ENCODE results near the gene LAMA4.
A peak's percentile ranks its signal among the peaks of the same experiment; 100 is the strongest.

LAMA4 gene

DNA sequence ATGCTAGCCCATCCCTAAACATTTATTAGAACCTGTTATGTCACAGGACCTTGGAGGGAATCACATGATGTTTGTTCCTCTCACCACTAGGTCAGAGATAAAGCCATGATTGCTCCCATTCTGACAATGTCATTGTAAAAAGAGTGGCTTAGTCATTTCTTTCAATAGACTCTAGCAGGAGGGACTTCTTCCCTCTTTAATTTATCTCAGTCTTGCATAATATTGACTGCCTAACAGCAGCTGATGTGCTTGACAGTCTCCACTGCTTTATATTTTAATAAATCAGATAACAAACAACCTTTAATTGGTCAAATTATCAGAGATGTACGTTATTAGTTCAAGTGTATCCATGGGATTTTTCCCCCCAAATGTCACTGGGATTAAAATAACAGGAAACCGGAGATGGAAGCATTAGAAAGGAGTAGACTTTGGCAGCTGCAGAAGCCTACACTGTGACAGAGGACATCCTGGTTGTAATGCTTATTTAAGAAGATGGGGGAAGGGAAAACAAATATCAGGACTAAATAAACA, 39.6 kb downstream of the LAMA4 start:
- DNase-seq (ENCODE audit: low read depth), result no peak
- H3K4me3 ChIP-seq (ENCODE audit: low read length), result no peak overlapping the region
- TF ChIP-seq, protein P1, sequence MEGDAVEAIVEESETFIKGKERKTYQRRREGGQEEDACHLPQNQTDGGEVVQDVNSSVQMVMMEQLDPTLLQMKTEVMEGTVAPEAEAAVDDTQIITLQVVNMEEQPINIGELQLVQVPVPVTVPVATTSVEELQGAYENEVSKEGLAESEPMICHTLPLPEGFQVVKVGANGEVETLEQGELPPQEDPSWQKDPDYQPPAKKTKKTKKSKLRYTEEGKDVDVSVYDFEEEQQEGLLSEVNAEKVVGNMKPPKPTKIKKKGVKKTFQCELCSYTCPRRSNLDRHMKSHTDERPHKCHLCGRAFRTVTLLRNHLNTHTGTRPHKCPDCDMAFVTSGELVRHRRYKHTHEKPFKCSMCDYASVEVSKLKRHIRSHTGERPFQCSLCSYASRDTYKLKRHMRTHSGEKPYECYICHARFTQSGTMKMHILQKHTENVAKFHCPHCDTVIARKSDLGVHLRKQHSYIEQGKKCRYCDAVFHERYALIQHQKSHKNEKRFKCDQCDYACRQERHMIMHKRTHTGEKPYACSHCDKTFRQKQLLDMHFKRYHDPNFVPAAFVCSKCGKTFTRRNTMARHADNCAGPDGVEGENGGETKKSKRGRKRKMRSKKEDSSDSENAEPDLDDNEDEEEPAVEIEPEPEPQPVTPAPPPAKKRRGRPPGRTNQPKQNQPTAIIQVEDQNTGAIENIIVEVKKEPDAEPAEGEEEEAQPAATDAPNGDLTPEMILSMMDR (conservative IDR thresholded peaks at IDR 0.05; ENCODE audit: low read length), result no peak

DNA sequence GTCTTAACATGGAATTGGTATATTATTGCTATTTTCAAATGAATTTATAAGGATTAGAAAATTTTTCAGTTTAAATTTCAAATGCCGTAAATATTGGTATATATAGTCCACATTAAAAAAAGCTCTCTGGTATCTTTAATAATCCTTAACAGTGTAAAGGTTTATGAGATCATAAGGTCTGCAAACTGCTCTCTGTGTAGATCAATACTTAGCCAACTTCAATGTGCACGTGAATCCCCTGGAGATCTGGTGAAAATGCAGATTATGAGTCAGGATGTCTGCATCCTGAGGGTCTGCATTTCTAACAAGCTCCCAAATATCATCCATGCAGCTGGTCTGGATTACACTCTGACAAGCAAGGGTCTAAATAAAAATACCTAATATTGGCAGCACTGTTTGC, 43.5 kb downstream of the LAMA4 start:
- no peak for DNase-seq (ENCODE audit: low read depth)
- TF ChIP-seq, protein P1 (conservative IDR thresholded peaks at IDR 0.05; ENCODE audit: low read length), result no peak
- no peak overlapping the region for H3K4me3 ChIP-seq (ENCODE audit: low read length)

DNA sequence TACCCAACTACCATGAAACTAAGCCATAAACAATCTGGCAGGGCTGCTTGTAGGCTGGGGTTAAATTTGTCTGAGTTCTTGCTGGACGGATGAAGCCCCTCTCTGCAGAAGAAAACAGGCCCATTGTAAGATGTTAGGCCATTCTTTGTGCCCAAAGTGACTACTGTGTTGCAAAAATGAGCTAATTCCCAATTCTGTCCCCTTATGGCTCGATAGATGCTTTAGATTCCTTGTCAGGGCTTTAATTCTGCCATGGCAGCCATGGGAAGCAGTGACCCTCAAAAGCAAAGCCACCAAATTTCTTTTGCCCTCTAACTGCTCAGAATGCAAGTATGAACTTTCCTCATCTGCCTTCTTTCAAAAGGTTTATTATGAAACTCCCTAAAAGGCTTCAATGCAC, 45.2 kb downstream of the LAMA4 start:
- H3K4me3 ChIP-seq (ENCODE audit: low read length), result no peak overlapping the region
- TF ChIP-seq, protein P1 (conservative IDR thresholded peaks at IDR 0.05; ENCODE audit: low read length), result no peak
- DNase-seq (ENCODE audit: low read depth), result no peak

DNA sequence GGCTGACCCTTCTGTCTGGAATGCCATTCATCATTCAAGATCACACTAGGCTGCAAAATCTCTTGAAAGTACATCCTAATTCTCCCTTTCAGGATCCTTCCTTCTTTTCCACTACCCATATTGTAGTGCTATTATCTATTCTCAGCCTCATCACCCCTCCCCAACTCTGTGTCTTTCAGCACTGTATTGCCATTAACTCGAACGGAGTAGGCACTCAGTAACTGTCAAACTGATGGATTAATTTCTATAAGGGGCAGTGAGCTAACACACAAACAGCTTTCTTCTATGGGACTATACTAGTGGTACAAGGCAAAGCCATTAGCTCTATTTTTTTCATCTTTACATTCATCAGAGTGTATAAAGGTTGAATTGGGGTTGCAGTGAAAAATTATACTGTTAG, 46.6 kb downstream of the LAMA4 start:
- no peak for DNase-seq (ENCODE audit: low read depth)
- H3K4me3 ChIP-seq (ENCODE audit: low read length), result no peak overlapping the region
- TF ChIP-seq, protein P1 (conservative IDR thresholded peaks at IDR 0.05; ENCODE audit: low read length), result no peak

DNA sequence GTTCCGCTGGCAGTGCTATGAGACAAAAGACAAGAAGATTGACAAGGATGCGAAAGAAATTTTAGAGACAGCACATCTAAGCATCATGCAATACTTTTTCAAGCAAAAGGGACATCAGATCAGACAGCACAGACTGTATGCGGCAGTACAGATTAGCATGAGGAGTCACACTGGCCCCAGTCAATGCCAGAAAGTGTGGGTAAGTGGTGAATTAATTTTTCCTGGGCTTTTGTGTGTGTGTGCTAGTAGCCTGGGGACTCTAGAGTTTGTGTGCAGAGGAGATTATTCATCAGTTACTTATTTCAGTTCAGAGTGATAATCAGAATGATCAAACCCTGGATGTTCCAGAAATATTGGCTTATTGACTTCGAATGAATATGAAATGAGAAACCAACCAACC, 47.2 kb downstream of the LAMA4 start:
- H3K4me3 ChIP-seq (ENCODE audit: low read length), result no peak overlapping the region
- TF ChIP-seq, protein P1 (conservative IDR thresholded peaks at IDR 0.05; ENCODE audit: low read length), result no peak
- no peak for DNase-seq (ENCODE audit: low read depth)

DNA sequence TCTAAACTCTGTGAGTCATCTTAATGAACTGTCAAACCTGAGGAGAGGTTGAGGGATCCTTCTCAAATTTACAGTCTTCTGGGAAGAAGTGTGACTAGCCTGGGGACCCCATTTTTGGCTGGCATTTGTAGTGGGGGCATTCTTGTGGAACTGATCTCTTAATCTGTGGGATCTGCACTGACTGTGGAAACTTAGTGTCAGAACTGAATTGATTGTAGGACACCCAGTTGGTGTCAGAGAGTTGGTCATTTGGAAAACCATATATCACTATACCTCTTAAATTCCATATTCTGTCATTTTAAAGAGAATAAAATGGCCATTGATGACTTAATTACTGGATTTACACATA, 48.3 kb downstream of the LAMA4 start:
- no peak overlapping the region for H3K4me3 ChIP-seq (ENCODE audit: low read length)
- DNase-seq (ENCODE audit: low read depth), result no peak
- TF ChIP-seq, protein P1 (conservative IDR thresholded peaks at IDR 0.05; ENCODE audit: low read length), result no peak

DNA sequence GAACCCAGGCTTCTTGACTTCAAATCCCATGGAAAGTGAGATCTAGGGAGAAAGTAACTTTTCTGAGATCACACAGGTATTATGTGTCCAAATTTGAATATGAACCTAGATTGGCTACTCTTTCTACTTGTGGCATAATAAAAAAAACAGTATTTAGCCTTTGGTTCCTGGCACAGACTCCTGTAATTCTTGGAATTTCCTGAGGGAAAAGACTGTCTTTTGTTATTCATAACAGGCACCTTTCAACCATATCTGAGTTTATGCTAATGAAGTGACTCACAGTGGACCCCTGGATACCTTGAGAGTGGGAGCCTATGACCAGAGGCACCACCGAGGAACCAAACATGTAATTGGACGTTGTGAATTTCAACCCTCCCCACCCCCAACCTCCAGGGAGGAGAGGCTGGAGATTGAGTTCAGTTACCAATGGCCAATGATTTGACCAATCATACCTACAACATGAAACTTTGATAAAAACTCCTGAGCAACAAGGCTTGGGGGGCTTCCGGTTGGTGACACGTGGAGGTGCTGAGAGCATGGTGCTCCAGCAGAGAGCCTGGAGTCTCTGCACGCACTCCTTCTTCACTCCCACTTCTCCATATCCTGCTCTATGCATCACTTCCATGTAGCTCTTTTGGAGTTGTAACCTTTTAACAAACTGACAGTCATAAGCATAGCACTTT, 48.8 kb downstream of the LAMA4 start:
- H3K4me3 ChIP-seq (ENCODE audit: low read length), result no peak overlapping the region
- TF ChIP-seq, protein P1 (conservative IDR thresholded peaks at IDR 0.05; ENCODE audit: low read length), result no peak
- DNase-seq (ENCODE audit: low read depth), result peak; percentile 59

Data from AG10803 (cell line).